Transverse colon (tissue), 4 donors: Measurements from ENCODE around the gene MEGF9. TPM values are rescaled to one million over a fixed set of nuclear protein-coding genes. Genes with fewer than 3 reads are reported as not detected.

Experiments
- DNase-seq: peaks from one replicate; pipeline ENCODE4 v3.0.0-alpha.2; 2019
- H3K27ac ChIP-seq, 4 donors: fragments of 200-600 bp; sonication (generic); 2 replicates each; pipeline ENCODE4 v1.5.1; 2016 to 2018; ENCODE audit warnings: inconsistent platforms in 4 of 4
- H3K27me3 ChIP-seq: fragments of 200-600 bp; sonication (generic); 2 replicates; pipeline ENCODE4 v1.5.1; 2017; ENCODE audit warnings: inconsistent platforms
- H3K36me3 ChIP-seq, 4 donors: fragments of 200-600 bp; sonication (generic); 2 replicates each; pipeline ENCODE4 v1.5.1; 2017 to 2019; ENCODE audit warnings: inconsistent platforms in 4 of 4
- H3K4me1 ChIP-seq, 4 donors: fragments of 200-600 bp; sonication (generic); 2 replicates each; pipeline ENCODE4 v1.5.1; 2017 to 2020; ENCODE audit warnings: inconsistent platforms in 4 of 4
- H3K4me3 ChIP-seq, 4 donors: fragments of 200-600 bp; sonication (generic); 1 replicate in 1 of 4; 2 replicates in 3 of 4; pipeline versions ENCODE4 v1.5.1 to v1.6.1; 2017 to 2019; ENCODE audit warnings: inconsistent platforms in 4 of 4
- H3K9me3 ChIP-seq, 2 donors: fragments of 200-600 bp; sonication (generic); 2 replicates each; pipeline ENCODE4 v1.5.1; 2017 to 2019; ENCODE audit warnings: inconsistent platforms in 2 of 2
- EP300 ChIP-seq: sonication (generic); formaldehyde crosslinking; IDR thresholded peaks from one replicate; pipeline ENCODE4 v1.6.1; 2017; ENCODE audit warnings: antibody characterized with exemption, low read depth
- POLR2A ChIP-seq: fragments of 450-650 bp; IDR thresholded peaks from one replicate; pipeline ENCODE4 v1.6.1; 2016; ENCODE audit warnings: antibody characterized with exemption, mild to moderate bottlenecking, moderate library complexity
- POLR2AphosphoS5 ChIP-seq, 3 donors: sonication (generic); formaldehyde crosslinking; IDR thresholded peaks; one replicate each; pipeline ENCODE4 v1.6.1; 2016; ENCODE audit warnings: antibody characterized with exemption in 3 of 3
- WGBS, 2 donors: methylation state at CpG; one replicate each; pipeline ENCODE4 v1.1.5; 2018; ENCODE audit warnings: low coverage in 1 of 2; 5-methylcytosine and 5-hydroxymethylcytosine counted together
- in situ Hi-C, 4 donors: fragments of 200-750 bp; cut with MboI; loops; one replicate each; pipeline versions ENCODE4 v1.15.0 to v1.15.1; 2017; ENCODE audit warnings: low sequenced_read_pairs in 3 of 4, low pct_ligation_motif_present in 1 of 4, low pct_unique_long_range_greater_than_20kb in 1 of 4
- intact Hi-C: fragments of 100-400 bp; cut with DNase I; formaldehyde crosslinking; loops from one replicate; pipeline ENCODE4 v1.15.1; 2023; ENCODE audit warnings: low total_unique reads
- total RNA-seq, 4 donors: library from RNA; depleted of rRNA; stranded (reverse); fragments of >200 nt; gene quantifications; one replicate each; pipeline ENCODE4 v1.1.0, GENCODE V29; 2016
- TF ChIP-seq, protein P1 (sequence below), 5 experiments: fragments of 200-600 bp in 3 of 5; fragments of 450-650 bp in 2 of 5; sonication (generic) in 3 of 5; IDR thresholded peaks; 1 replicate in 2 of 5; 2 replicates in 3 of 5; pipeline ENCODE4 v1.5.1; 2016 to 2017; ENCODE audit warnings: antibody characterized with exemption in 5 of 5, inconsistent platforms in 3 of 5, mild to moderate bottlenecking in 2 of 5, moderate library complexity in 1 of 5

MEGF9 gene
- total RNA-seq, 4 donors from 2014 or later = 6.7 to 17.9 (median 12.7) TPM

DNA sequence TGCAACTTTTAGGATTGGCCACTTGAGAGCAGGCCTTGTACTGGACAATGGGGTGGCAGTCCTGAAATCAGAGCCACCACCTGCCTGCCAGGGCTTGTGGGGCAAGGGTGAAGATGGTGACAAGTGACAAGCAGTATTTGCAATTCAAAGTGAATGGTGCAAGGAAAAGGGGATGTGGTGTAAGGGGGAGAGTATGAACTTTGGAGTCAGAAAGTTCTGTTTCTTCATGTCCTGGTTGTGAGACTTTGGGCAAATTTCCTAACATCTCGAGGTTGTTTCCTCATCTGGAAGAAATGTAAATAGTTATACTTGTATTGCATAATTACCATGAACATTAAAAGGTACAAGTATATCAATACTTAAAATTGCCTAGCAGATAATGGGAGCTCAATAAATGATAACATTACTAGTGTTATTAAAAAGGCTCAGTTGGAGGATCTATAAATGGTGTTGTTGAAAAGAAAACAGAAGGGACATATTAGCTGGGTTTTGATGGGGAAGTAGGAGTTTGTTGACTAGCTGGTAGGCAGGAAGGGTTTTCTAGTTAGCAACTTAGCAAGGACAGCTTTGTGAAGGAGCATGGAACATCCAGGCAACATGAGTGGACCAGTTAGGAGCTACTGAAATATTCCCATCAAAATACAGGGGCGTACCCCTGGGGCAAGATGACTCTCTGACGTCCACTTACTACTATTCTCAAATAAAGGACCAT lies 21.3 kb upstream of the MEGF9 start:
- peak overlapping the region; percentile 11 to 51 (median 32) for H3K27ac ChIP-seq
- H3K27me3 ChIP-seq = no peaks in the 10 kb centered on the region
- in situ Hi-C loops = no loop called here
- H3K4me1 ChIP-seq = no peaks in the 10 kb centered on the region
- H3K4me3 ChIP-seq = no peak overlapping the region
- no peak for DNase-seq
- H3K9me3 ChIP-seq = no peaks in the 10 kb centered on the region
- WGBS, 2 donors = 66 to 68% methylated on average over 3 of the region's 3 CpGs
- TF ChIP-seq POLR2AphosphoS5 (IDR thresholded peaks at IDR 0.05) (no peak), POLR2A (no peak), EP300 (no peak)
- TF ChIP-seq, protein P1, sequence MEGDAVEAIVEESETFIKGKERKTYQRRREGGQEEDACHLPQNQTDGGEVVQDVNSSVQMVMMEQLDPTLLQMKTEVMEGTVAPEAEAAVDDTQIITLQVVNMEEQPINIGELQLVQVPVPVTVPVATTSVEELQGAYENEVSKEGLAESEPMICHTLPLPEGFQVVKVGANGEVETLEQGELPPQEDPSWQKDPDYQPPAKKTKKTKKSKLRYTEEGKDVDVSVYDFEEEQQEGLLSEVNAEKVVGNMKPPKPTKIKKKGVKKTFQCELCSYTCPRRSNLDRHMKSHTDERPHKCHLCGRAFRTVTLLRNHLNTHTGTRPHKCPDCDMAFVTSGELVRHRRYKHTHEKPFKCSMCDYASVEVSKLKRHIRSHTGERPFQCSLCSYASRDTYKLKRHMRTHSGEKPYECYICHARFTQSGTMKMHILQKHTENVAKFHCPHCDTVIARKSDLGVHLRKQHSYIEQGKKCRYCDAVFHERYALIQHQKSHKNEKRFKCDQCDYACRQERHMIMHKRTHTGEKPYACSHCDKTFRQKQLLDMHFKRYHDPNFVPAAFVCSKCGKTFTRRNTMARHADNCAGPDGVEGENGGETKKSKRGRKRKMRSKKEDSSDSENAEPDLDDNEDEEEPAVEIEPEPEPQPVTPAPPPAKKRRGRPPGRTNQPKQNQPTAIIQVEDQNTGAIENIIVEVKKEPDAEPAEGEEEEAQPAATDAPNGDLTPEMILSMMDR (IDR thresholded peaks at IDR 0.05) = no peak
- intact Hi-C loops = no loop called here
- H3K36me3 ChIP-seq = no peaks in the 10 kb centered on the region

DNA sequence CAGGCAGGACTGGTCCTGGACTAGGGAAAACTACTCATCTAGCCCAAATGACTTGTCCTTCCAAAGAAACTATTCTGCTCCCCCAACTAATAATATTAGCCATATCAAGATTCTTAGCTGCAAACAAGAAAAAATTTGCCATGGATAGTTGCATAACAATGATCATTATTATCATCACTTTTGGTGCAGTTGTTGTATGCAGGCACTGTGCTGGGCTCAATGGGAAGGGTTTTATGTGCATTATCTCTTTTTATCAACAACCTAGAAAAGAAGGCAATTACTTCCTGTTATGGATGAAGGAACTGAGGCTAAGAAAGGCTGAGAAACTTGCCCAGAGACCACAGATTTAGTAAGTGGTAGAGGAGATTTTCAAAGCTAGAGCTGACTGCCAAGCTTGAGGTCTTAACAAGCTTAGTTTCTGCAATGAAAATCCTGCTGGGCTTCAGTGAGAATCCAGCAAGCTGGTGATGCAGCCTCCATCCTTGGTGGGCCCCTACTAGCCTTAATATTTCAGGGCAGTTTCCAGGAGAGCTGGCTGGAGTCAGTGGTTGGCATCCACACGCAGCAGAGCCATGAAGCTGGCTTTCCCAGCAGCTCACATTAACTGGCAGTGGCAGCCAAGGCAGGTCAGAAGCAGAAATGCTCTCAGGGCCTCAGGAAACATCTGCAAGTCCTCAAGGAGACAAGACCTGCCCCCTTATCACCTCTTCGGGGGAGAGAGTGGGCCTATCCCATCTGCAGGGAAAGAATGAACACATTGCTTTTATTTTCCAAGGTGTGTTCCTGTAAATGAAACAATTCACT lies 20.5 kb upstream of the MEGF9 start:
- TF ChIP-seq POLR2AphosphoS5 (IDR thresholded peaks at IDR 0.05) (no peak), POLR2A (no peak)
- no peaks in the 10 kb centered on the region for H3K9me3 ChIP-seq
- H3K27me3 ChIP-seq = no peaks in the 10 kb centered on the region
- no peaks in the 10 kb centered on the region for H3K4me1 ChIP-seq
- peak overlapping the region in 3 of 4 donors; percentile 11 to 51 (median 46) for H3K27ac ChIP-seq
- H3K36me3 ChIP-seq = no peaks in the 10 kb centered on the region
- intact Hi-C loops (no loop called here), in situ Hi-C loops (no loop called here)
- no peak overlapping the region for H3K4me3 ChIP-seq
- DNase-seq = no peak
- WGBS, 2 donors = 33 to 41% methylated on average over 1 to 2 of the region's 2 CpGs

DNA sequence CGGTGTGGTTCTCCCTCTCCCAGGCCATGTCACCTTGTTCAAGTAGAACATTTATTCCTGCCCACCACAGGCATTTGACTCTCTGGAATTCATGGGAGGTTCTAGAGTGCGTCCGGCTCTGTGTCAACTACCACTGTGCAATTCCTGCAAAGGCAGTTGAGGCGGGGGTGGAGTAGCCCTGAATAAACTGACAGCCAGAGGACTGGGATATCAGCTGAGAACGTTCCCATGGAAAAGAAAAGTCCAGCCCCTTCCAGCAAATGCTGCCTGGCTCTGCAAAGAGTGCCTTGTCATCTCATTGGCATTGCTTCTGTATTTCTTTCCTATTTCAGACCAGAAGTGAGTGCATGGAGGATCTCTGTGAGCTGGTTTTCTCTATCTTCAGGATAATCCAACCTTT lies 18.9 kb upstream of the MEGF9 start:
- in situ Hi-C loops (no loop called here), intact Hi-C loops (no loop called here)
- 90 to 100% methylated on average over 1 to 5 of the region's 5 CpGs for WGBS, 2 donors
- no peaks in the 10 kb centered on the region for H3K9me3 ChIP-seq
- no peaks in the 10 kb centered on the region for H3K4me1 ChIP-seq
- H3K4me3 ChIP-seq = no peak overlapping the region
- no peaks in the 10 kb centered on the region for H3K27me3 ChIP-seq
- TF ChIP-seq POLR2AphosphoS5 (IDR thresholded peaks at IDR 0.05) = no peak
- no peak for TF ChIP-seq POLR2A
- TF ChIP-seq, protein P1 (IDR thresholded peaks at IDR 0.05) = no peak
- TF ChIP-seq EP300 = no peak
- DNase-seq = no peak
- H3K27ac ChIP-seq = no peak overlapping the region
- no peaks in the 10 kb centered on the region for H3K36me3 ChIP-seq

DNA sequence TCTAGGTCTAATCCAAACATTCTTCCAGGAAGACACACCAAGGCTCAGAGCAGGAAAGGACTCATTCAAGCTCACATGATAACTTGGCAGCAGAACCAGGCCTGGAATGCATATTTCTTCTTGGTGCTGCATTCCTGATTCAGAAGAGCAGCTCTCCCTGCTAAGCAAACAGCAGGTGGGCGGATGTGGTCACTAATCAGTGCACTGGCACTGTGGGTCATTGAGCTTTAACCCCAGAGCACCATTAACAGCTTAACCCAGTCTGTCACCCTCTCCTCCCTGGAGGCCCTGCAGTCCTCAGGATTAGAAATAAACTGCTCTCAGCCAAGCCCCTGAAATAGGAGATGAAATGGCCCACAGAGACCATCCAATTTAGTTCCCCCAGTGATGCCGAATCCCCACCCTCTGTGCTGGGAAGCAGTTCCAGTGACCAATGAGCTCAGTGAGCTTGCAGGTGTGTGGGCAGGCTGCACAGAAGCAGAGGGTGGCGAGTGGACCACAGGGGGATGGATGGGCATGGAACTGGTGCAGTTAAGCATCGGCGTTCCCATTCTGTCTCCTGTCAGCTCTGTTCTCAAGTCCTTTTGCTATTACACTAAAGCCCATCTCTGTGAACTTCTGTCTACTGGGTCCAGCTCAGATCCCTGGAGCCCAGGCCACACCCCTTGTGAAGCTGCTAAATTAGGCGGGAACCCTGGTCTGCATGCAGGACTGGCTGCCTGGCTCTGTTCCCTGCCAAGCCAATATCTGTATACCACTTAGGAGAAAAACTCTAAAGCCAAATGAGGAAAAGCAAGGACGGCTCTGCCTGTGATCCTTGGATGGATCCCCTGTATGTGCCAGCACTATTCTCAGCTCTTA lies 16.6 kb upstream of the MEGF9 start:
- H3K4me3 ChIP-seq = no peak overlapping the region
- no peaks in the 10 kb centered on the region for H3K27me3 ChIP-seq
- 63 to 82% methylated on average over 1 to 7 of the region's 7 CpGs for WGBS, 2 donors
- in situ Hi-C loops (no loop called here), intact Hi-C loops (no loop called here)
- no peaks in the 10 kb centered on the region for H3K9me3 ChIP-seq
- no peak for DNase-seq
- no peak overlapping the region for H3K27ac ChIP-seq
- no peaks in the 10 kb centered on the region for H3K36me3 ChIP-seq
- TF ChIP-seq, protein P1 (IDR thresholded peaks at IDR 0.05) = no peak
- TF ChIP-seq EP300 (no peak), POLR2AphosphoS5 (IDR thresholded peaks at IDR 0.05) (no peak), POLR2A (no peak)
- no peaks in the 10 kb centered on the region for H3K4me1 ChIP-seq
